ENCODE data around the gene MYO9B. TPM values are rescaled to one million over a fixed set of nuclear protein-coding genes. Genes with fewer than 3 reads are reported as not detected.
"Not testable (repeated sequence)": the region's sequence is repeated elsewhere in the genome, so short reads cannot be mapped to it uniquely, and the experiment has no call there.

Gene MYO9B
- total RNA-seq, 1 donor from 2014 or later = 54.2 TPM

- not testable (repeated sequence) for DNase-seq (ENCODE audit: low read depth)
These were observed 69.2 kb downstream of the MYO9B start for GRCh38 chr19:17144771-17145170.

- no peak for DNase-seq (ENCODE audit: low read depth)
These were observed 70.2 kb downstream of the MYO9B start for GRCh38 chr19:17145546-17146497.

GRCh38 chr19:17148130-17148529, 72.6 kb downstream of the MYO9B start:
- DNase-seq (ENCODE audit: low read depth) = no peak

GRCh38 chr19:17149393-17150135, 74.0 kb downstream of the MYO9B start:
- DNase-seq (ENCODE audit: low read depth) = no peak

- no peak for DNase-seq (ENCODE audit: low read depth)
These were observed 78.4 kb downstream of the MYO9B start for GRCh38 chr19:17153996-17154395.

GRCh38 chr19:17155251-17155650, 79.7 kb downstream of the MYO9B start:
- DNase-seq (ENCODE audit: low read depth) = no peak

- DNase-seq (ENCODE audit: low read depth) = no peak
These were observed 80.8 kb downstream of the MYO9B start for GRCh38 chr19:17156296-17156946.

GRCh38 chr19:17156947-17157302, 81.3 kb downstream of the MYO9B start:
- no peak for DNase-seq (ENCODE audit: low read depth)

GRCh38 chr19:17158584-17158983, 83.0 kb downstream of the MYO9B start:
- no peak for DNase-seq (ENCODE audit: low read depth)

- no peak for DNase-seq (ENCODE audit: low read depth)
These were observed 84.2 kb downstream of the MYO9B start for GRCh38 chr19:17159466-17160393.

GRCh38 chr19:17160908-17161307, 85.3 kb downstream of the MYO9B start:
- DNase-seq (ENCODE audit: low read depth) = no peak

- DNase-seq (ENCODE audit: low read depth) = not testable (repeated sequence)
These were observed 86.6 kb downstream of the MYO9B start for GRCh38 chr19:17162131-17162530.

GRCh38 chr19:17162580-17162979, 87.0 kb downstream of the MYO9B start:
- no peak for DNase-seq (ENCODE audit: low read depth)

- no peak for DNase-seq (ENCODE audit: low read depth)
These were observed 88.1 kb downstream of the MYO9B start for GRCh38 chr19:17163652-17164051.

GRCh38 chr19:17164639-17165038, 89.1 kb downstream of the MYO9B start:
- DNase-seq (ENCODE audit: low read depth) = no peak

GRCh38 chr19:17165715-17166114, 90.1 kb downstream of the MYO9B start:
- DNase-seq (ENCODE audit: low read depth) = no peak

GRCh38 chr19:17170538-17171297, 95.1 kb downstream of the MYO9B start:
- no peak for DNase-seq (ENCODE audit: low read depth)

- no peak for DNase-seq (ENCODE audit: low read depth)
These were observed 96.3 kb downstream of the MYO9B start for GRCh38 chr19:17171874-17172273.

GRCh38 chr19:17172624-17173345, 97.2 kb downstream of the MYO9B start:
- no peak for DNase-seq (ENCODE audit: low read depth)

GRCh38 chr19:17178291-17178690, 102.7 kb downstream of the MYO9B start:
- no peak for DNase-seq (ENCODE audit: low read depth)
